ENCODE measurements around the gene CLEC4F. TPM values are rescaled to one million over a fixed set of nuclear protein-coding genes. Genes with fewer than 3 reads are reported as not detected.

Gene CLEC4F
- total and polyA plus RNA-seq, 2 donors (not counting 1 experiment from before 2014, with no cell fraction given) = not detected

DNA sequence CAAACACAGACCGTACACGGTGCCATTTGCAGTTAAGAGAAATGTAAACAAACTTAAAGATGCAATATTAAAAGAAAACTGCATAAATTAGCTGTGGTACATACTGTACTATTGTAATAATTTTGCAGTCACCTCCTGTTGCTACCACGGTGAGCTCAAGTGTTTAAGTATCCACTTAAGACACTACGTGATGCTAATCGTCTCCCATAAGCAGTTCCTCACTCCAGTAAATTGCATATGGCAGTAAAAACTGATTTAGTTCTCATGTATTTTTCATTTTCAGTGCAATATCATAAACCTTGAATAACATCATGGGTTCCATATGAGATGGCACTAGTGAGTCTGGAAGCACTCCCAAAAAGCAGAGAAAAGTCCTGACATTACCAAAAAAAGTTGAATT is 14.4 kb downstream of the CLEC4F start:
- Mint-ChIP-seq H3K4me3 (no peak overlapping the region), H3K27ac (no peak overlapping the region), H3K27me3 (peaks cover 11% of the 10 kb centered on the region), H3K4me1 (no peaks in the 10 kb centered on the region), H3K9me3 (ENCODE audit: insufficient read depth) (no peaks in the 10 kb centered on the region)
- ChIA-PET CTCF (no interaction called here), POLR2A (no interaction called here)
- Histone ChIP-seq H3K27ac (ENCODE audit: low read length in 2 of 2) (no peak overlapping the region), H3K27me3 (replicated peaks in 1 of 4; ENCODE audit: control extremely low read depth in 1 of 4, control insufficient read depth in 3 of 4, insufficient read depth in 4 of 4, low read length in 3 of 4) (peaks cover 0 to 9% (median 2%) of the 10 kb centered on the region in 4 experiments), H3K36me3 (replicated peaks in 1 of 2; ENCODE audit: control extremely low read depth in 1 of 2, control insufficient read depth in 1 of 2, extremely low read depth in 1 of 2, insufficient read depth in 2 of 2, low read length in 1 of 2) (no peaks in the 10 kb centered on the region), H3K79me2 (ENCODE audit: control insufficient read depth, insufficient read depth, low read length) (no peaks in the 10 kb centered on the region), H3K9ac (ENCODE audit: low read length) (no peak overlapping the region), H3K4me1 (ENCODE audit: control insufficient read depth in 2 of 2, insufficient read depth in 2 of 2, low read length in 2 of 2) (no peaks in the 10 kb centered on the region), H3K9me3 (ENCODE audit: control extremely low read depth in 1 of 3, control insufficient read depth in 2 of 3, insufficient read depth in 1 of 3, low read length in 2 of 3) (peaks cover 0 to 7% (median 0%) of the 10 kb centered on the region in 3 donors), H4K20me1 (ENCODE audit: control insufficient read depth, insufficient read depth, low read length, poor library complexity, severe bottlenecking) (no peaks in the 10 kb centered on the region), H3K4me3 (ENCODE audit: control extremely low read depth in 1 of 5, extremely low read depth in 1 of 5, insufficient read depth in 1 of 5, low read depth in 2 of 5, low read length in 4 of 5) (no peak overlapping the region), H3K4me2 (replicated peaks; ENCODE audit: low read depth, low read length, poor library complexity, severe bottlenecking) (no peak overlapping the region), H2AFZ (ENCODE audit: insufficient read depth, low read depth, low read length, poor library complexity, severe bottlenecking) (no peak overlapping the region)
- TF ChIP-seq, protein P1, sequence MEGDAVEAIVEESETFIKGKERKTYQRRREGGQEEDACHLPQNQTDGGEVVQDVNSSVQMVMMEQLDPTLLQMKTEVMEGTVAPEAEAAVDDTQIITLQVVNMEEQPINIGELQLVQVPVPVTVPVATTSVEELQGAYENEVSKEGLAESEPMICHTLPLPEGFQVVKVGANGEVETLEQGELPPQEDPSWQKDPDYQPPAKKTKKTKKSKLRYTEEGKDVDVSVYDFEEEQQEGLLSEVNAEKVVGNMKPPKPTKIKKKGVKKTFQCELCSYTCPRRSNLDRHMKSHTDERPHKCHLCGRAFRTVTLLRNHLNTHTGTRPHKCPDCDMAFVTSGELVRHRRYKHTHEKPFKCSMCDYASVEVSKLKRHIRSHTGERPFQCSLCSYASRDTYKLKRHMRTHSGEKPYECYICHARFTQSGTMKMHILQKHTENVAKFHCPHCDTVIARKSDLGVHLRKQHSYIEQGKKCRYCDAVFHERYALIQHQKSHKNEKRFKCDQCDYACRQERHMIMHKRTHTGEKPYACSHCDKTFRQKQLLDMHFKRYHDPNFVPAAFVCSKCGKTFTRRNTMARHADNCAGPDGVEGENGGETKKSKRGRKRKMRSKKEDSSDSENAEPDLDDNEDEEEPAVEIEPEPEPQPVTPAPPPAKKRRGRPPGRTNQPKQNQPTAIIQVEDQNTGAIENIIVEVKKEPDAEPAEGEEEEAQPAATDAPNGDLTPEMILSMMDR (IDR thresholded peaks at IDR 0.05) = no peak
- TF ChIP-seq EZH2 (IDR thresholded peaks at IDR 0.05; ENCODE audit: borderline replicate concordance, insufficient read depth, low read depth, low read length, poor library complexity, severe bottlenecking) = no peak
- ATAC-seq (ENCODE audit: low read depth) = no peak
- intact Hi-C loops (cut with micrococcal nuclease) = no loop called here
- DNase-seq = no peak
- no CpG with 5 or more reads among the region's 5 CpGs for WGBS (ENCODE audit: insufficient coverage)

DNA sequence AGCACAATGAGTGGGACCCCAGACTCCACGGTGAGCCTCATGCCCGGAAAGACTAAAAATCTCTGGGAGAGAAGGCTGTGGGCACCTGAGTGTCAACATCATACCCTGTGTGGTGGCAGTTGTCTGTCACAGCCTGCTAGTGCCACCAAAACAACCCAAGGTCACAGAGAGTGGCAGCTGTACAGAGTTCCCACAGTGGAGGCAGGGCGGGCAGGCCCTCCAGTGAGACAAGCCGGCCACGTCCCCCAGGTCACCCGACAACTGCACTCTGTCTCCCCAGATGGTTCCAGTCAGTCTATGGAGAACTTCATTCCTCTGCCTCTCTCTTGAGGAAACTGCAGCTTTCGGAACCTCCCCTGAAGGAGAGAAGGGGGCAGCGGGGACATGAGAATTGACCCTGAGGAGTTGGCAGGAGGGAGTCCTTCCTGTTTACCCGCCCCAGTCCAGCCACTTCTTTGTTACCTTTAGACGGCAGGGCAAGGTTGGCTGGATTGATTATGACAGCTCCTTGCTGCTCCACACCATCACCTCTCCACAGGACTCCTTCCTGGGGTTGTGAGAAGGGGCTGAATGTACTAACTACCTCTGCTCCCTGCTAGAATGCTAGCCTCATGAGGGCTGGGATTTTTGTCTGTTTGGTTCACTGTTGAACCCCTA is 18.7 kb downstream of the CLEC4F start:
- H3K4me1 ChIP-seq (ENCODE audit: control insufficient read depth in 2 of 2, insufficient read depth in 2 of 2, low read length in 2 of 2) = no peaks in the 10 kb centered on the region
- H3K4me3 ChIP-seq (ENCODE audit: control extremely low read depth in 1 of 5, extremely low read depth in 1 of 5, insufficient read depth in 1 of 5, low read depth in 2 of 5, low read length in 4 of 5) = no peak overlapping the region
- H3K27ac ChIP-seq (ENCODE audit: low read length in 2 of 2) = no peak overlapping the region
- no peaks in the 10 kb centered on the region for H3K36me3 ChIP-seq (replicated peaks in 1 of 2; ENCODE audit: control extremely low read depth in 1 of 2, control insufficient read depth in 1 of 2, extremely low read depth in 1 of 2, insufficient read depth in 2 of 2, low read length in 1 of 2)
- H3K27me3 ChIP-seq (replicated peaks in 1 of 4; ENCODE audit: control extremely low read depth in 1 of 4, control insufficient read depth in 3 of 4, insufficient read depth in 4 of 4, low read length in 3 of 4) = peaks cover 0 to 11% (median 4%) of the 10 kb centered on the region in 4 experiments
- POLR2A ChIA-PET = no interaction called here
- DNase-seq (no peak), ATAC-seq (ENCODE audit: low read depth) (no peak)
- H3K4me2 ChIP-seq (replicated peaks; ENCODE audit: low read depth, low read length, poor library complexity, severe bottlenecking) = no peak overlapping the region
- Mint-ChIP-seq H3K4me3 (no peak overlapping the region), H3K9me3 (ENCODE audit: insufficient read depth) (no peaks in the 10 kb centered on the region), H3K27me3 (peaks cover 27% of the 10 kb centered on the region), H3K4me1 (no peaks in the 10 kb centered on the region), H3K27ac (no peak overlapping the region)
- TF ChIP-seq EZH2 (IDR thresholded peaks at IDR 0.05; ENCODE audit: borderline replicate concordance, insufficient read depth, low read depth, low read length, poor library complexity, severe bottlenecking) = no peak
- TF ChIP-seq, protein P1 (IDR thresholded peaks at IDR 0.05) = no peak
- no peaks in the 10 kb centered on the region for H4K20me1 ChIP-seq (ENCODE audit: control insufficient read depth, insufficient read depth, low read length, poor library complexity, severe bottlenecking)
- CTCF ChIA-PET = no interaction called here
- peaks cover 0 to 18% (median 0%) of the 10 kb centered on the region in 3 donors for H3K9me3 ChIP-seq (ENCODE audit: control extremely low read depth in 1 of 3, control insufficient read depth in 2 of 3, insufficient read depth in 1 of 3, low read length in 2 of 3)
- intact Hi-C loops (cut with micrococcal nuclease) = no loop called here
- 90% methylated on average over 6 of the region's 10 CpGs for WGBS (ENCODE audit: insufficient coverage)
- no peaks in the 10 kb centered on the region for H3K79me2 ChIP-seq (ENCODE audit: control insufficient read depth, insufficient read depth, low read length)
- no peak overlapping the region for H2AFZ ChIP-seq (ENCODE audit: insufficient read depth, low read depth, low read length, poor library complexity, severe bottlenecking)
- H3K9ac ChIP-seq (ENCODE audit: low read length) = no peak overlapping the region

Measured in B cell (primary cell).